Epithelial cell of esophagus (primary cell): ENCODE measurements around the gene UBTD2.
A peak's percentile ranks its signal among the peaks of the same experiment; 100 is the strongest.

Experiments
- DNase-seq: peaks from one replicate; pipeline ENCODE4 v3.0.0; 2010; ENCODE audit warnings: low read depth
- H3K4me3 ChIP-seq: 2 replicates; pipeline ENCODE4 v1.5.1; 2011; ENCODE audit warnings: mild to moderate bottlenecking, low read length, control low read depth
- CTCF ChIP-seq: IDR thresholded peaks from 2 replicates; pipeline ENCODE4 v1.5.1; 2011; ENCODE audit warnings: low read depth, mild to moderate bottlenecking, low read length, control low read depth, inconsistent platforms; ENCODE audit not compliant: insufficient read depth; ENCODE audit errors: missing control alignments

The UBTD2 gene

DNA sequence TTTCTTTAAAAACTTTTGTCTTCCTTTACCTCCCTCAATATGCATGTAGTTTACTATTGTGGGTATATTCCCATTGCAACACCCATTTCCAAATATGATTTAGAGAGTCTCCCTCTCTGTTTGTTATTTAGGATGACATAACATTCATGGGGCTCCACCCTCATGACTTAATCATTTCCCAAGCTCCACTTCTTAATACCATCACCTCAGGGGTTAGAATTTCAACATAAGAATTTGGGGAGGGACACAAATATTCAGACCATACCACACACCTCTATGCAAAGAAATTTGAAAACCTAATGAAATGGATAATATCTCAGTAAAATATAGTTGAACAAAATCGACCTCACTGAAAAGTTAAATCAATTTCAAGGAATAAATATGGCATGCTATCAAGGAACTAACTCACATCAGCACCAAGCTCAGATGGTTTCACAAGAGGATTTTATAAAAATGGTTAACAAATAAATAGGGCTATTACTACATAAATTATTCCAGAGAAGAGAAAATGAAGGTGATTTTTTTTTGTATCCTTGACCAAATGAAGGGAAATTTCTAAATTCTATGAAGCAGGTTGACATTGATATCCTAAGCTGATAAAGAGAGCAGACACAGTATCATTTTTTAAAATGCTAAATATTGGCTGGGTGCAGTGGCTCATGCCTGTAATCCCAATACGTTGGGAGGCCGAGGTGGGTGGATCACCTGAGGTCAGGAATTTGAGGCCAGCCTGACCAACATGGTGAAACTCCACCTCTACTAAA lies 20.2 kb upstream of the UBTD2 start:
- no peak for TF ChIP-seq CTCF
- DNase-seq: peak; percentile 79

DNA sequence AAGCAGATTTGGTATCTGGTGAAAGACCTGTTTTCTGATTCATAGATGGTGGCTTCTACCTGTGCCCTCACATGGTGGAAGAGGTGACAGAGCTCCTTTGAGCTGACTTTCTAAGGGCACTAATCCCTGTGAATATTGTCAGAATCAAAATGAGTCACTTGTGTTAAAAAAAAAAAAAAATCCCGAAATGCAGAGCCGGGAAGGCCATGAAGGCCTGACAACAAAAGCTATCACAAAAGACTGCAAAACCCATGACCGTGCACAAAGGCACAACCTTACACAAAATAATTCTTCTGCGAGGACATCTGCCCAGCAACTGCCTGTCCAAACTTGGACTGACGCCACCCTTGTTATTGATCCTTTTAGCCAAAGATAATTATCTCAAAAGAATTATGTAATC lies 19.6 kb upstream of the UBTD2 start:
- no peak for TF ChIP-seq CTCF
- DNase-seq: peak; percentile 53
- no peak overlapping the region for H3K4me3 ChIP-seq

More for the DNA sequence above, 20.2 kb upstream of the UBTD2 start:
- no peak overlapping the region for H3K4me3 ChIP-seq

- TF ChIP-seq CTCF: no peak
- DNase-seq: no peak
- H3K4me3 ChIP-seq: no peak overlapping the region
Measured at GRCh38 chr5:172302047-172302710, 18.6 kb upstream of the UBTD2 start.

- TF ChIP-seq CTCF: no peak
- no peak overlapping the region for H3K4me3 ChIP-seq
- peak; percentile 58 for DNase-seq
Measured at GRCh38 chr5:172299916-172300439, 16.4 kb upstream of the UBTD2 start.

DNA sequence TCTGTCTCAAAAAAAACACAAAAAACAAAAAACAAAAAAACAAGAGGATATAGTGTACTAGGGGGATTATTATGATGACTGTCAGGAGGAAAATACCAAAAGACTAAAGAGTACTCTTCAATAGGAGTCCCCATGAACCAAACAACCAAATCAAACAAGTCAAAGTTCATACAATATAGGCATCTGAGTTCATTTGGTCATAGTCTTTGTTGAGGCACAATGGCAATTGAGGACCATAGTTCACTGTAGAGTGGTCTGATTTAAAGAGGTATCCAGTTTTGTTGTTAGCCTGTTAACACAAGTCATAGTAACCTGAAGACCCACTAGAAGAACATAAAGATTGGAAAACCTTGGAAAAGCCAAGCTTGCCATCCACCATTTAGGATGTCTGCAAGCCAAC lies 11.3 kb upstream of the UBTD2 start:
- no peak for DNase-seq
- TF ChIP-seq CTCF: no peak
- H3K4me3 ChIP-seq: no peak overlapping the region

DNA sequence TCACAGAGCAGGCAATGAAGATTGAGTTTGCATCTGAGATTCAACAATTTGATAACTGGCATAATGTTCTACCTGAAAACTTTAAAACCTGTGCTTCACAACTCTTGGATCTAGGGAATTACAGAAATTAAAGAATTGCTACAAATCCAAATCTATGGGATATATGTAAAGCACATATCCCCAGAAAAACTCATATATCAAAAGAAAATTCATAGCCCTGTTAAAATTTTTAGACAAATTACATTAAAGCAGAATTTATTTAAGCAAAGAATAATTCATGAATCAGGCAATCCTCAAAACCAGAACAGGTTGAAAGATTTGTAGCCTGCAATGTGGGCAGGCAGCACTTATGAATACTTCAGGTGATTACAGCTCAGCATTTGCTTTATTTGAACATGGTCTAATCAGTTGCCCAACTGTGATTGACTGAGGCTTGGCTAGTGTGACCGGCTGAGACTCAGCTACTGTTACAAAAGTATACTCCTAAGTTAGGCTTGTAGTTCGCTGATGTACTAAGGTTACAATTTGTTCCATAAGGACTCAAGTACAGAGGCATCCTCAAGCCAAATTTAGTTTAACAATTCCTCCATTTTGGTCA lies 10.3 kb upstream of the UBTD2 start:
- DNase-seq: no peak
- no peak for TF ChIP-seq CTCF
- H3K4me3 ChIP-seq: no peak overlapping the region
